Daoy (cell line): ENCODE results near the gene SOWAHB. TPM values are rescaled to one million over a fixed set of nuclear protein-coding genes. Genes with fewer than 3 reads are reported as not detected.

Experiments used
- DNase-seq: peaks from one replicate; pipeline ENCODE4 v3.0.0-alpha.2; 2015; ENCODE audit warnings: low read depth
- total RNA-seq: library from RNA; depleted of rRNA; stranded (reverse); fragments of >200 nt; shearing (Covaris generic); gene quantifications from 2 replicates; pipeline ENCODE4 v1.2.3, GENCODE V29; 2014; rRNA removed

The SOWAHB gene
- total RNA-seq, 1 experiment from 2014 or later: not detected

DNA sequence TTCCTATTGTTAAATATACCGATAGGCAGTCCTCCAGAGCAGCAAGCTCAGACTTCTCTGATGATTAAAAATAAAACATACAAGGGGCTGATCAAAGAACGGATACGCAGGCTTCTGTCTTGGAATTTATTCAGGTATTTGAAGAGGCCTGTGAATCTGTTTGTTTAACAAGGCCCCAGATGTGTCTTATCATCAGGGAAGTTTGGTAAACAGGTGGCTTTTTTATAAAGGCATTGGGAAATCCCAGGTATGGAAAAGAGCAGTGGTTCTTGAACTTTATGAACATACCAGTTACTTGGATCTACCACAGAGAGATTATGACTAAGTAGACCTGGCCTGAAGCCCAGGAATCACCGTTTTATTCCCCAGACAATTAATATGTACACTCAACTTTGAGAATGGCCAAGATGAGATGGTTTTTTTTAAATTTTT is 47.9 kb downstream of the SOWAHB start:
- DNase-seq: peak; percentile 75

Other genes with a start within 250 kb of the SOWAHB start
- 34.4 and 48.2 TPM in 2 replicates for gene SEPTIN11, start 51.6 kb upstream of the SOWAHB start, total RNA-seq
- 34.7 and 35.5 TPM in 2 replicates for gene CCNI, start 177.8 kb upstream of the SOWAHB start, total RNA-seq